Measurements from ENCODE around the gene BCKDHB.

- TF ChIP-seq POLR2AphosphoS5 (IDR thresholded peaks at IDR 0.05) (no peak), POLR2A (IDR thresholded peaks at IDR 0.05) (no peak)
- TF ChIP-seq, protein P1, sequence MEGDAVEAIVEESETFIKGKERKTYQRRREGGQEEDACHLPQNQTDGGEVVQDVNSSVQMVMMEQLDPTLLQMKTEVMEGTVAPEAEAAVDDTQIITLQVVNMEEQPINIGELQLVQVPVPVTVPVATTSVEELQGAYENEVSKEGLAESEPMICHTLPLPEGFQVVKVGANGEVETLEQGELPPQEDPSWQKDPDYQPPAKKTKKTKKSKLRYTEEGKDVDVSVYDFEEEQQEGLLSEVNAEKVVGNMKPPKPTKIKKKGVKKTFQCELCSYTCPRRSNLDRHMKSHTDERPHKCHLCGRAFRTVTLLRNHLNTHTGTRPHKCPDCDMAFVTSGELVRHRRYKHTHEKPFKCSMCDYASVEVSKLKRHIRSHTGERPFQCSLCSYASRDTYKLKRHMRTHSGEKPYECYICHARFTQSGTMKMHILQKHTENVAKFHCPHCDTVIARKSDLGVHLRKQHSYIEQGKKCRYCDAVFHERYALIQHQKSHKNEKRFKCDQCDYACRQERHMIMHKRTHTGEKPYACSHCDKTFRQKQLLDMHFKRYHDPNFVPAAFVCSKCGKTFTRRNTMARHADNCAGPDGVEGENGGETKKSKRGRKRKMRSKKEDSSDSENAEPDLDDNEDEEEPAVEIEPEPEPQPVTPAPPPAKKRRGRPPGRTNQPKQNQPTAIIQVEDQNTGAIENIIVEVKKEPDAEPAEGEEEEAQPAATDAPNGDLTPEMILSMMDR (IDR thresholded peaks at IDR 0.05): no peak
These were observed 166.5 kb downstream of the BCKDHB start for GRCh38 chr6:80272988-80273387.

All from prostate gland (tissue), 2 donors.